Central memory CD8-positive, alpha-beta T cell (primary cell): ENCODE data around the gene OR1A2.
"Not testable (repeated sequence)": the region's sequence is repeated elsewhere in the genome, so short reads cannot be mapped to it uniquely, and the experiment has no call there.

Experiments
- ATAC-seq: fragments of 150-1000 bp; cut with Tn5 transposase; replicated peaks from 2 replicates; pipeline ENCODE4 v1.10.0; 2022; ENCODE audit warnings: mild to moderate bottlenecking, moderate FRiP score, moderate number of reproducible peaks; ENCODE audit not compliant: poor library complexity, severe bottlenecking; ENCODE audit errors: extremely low read depth
- DNase-seq, 2 donors: peaks; one replicate each; pipeline ENCODE4 v3.0.0; 2021; ENCODE audit warnings: low spot score in 2 of 2
- H3K27ac Mint-ChIP-seq: one replicate; pipeline ENCODE4 v1.8.0; 2022; ENCODE audit warnings: low read depth, mild to moderate bottlenecking, moderate library complexity, mixed read lengths
- H3K27me3 Mint-ChIP-seq: one replicate; pipeline ENCODE4 v1.8.0; 2022; ENCODE audit warnings: mixed read lengths
- H3K36me3 Mint-ChIP-seq: one replicate; pipeline ENCODE4 v1.8.0; 2022; ENCODE audit warnings: mild to moderate bottlenecking, moderate library complexity, mixed read lengths; ENCODE audit not compliant: insufficient read depth
- H3K4me1 Mint-ChIP-seq: one replicate; pipeline ENCODE4 v1.8.0; 2022; ENCODE audit warnings: mixed read lengths
- H3K4me3 Mint-ChIP-seq: one replicate; pipeline ENCODE4 v1.8.0; 2022; ENCODE audit warnings: mild to moderate bottlenecking, moderate library complexity, mixed read lengths
- H3K9me3 Mint-ChIP-seq: one replicate; pipeline ENCODE4 v1.8.0; 2022; ENCODE audit warnings: mixed read lengths

OR1A2 gene

GRCh38 chr17:3197219-3197618, at the start of gene OR1A2:
Gene OR1A2 (plus strand): TSS chr17:3197519. CDS start chr17:3197519, 0 bp downstream.
- no peaks in the 10 kb centered on the region for H3K36me3 Mint-ChIP-seq
- ATAC-seq: no peak
- H3K27me3 Mint-ChIP-seq: peaks cover 68% of the 10 kb centered on the region
- no peaks in the 10 kb centered on the region for H3K9me3 Mint-ChIP-seq
- no peak for DNase-seq
- no peak within 1 kb of the TSS for H3K27ac Mint-ChIP-seq
- H3K4me1 Mint-ChIP-seq: no peaks in the 10 kb centered on the region
- H3K4me3 Mint-ChIP-seq: no peak within 1 kb of the TSS

GRCh38 chr17:3157218-3157617, 40.1 kb upstream of the OR1A2 start:
- Mint-ChIP-seq H3K9me3 (no peaks in the 10 kb centered on the region), H3K4me1 (no peaks in the 10 kb centered on the region), H3K4me3 (no peak overlapping the region), H3K36me3 (no peaks in the 10 kb centered on the region), H3K27ac (no peak overlapping the region), H3K27me3 (peaks cover 69% of the 10 kb centered on the region)
- DNase-seq (no peak), ATAC-seq (no peak)

GRCh38 chr17:3167574-3167973, 29.7 kb upstream of the OR1A2 start:
- Mint-ChIP-seq H3K36me3 (no peaks in the 10 kb centered on the region), H3K27me3 (peaks cover 80% of the 10 kb centered on the region), H3K4me3 (no peak overlapping the region), H3K4me1 (no peaks in the 10 kb centered on the region), H3K27ac (no peak overlapping the region), H3K9me3 (no peaks in the 10 kb centered on the region)
- DNase-seq: no peak
- ATAC-seq: no peak

- Mint-ChIP-seq H3K9me3 (no peaks in the 10 kb centered on the region), H3K4me1 (no peaks in the 10 kb centered on the region), H3K36me3 (no peaks in the 10 kb centered on the region), H3K4me3 (no peak overlapping the region), H3K27me3 (peaks cover 34% of the 10 kb centered on the region), H3K27ac (no peak overlapping the region)
- no peak for ATAC-seq
- DNase-seq: no peak
Measured at GRCh38 chr17:3189961-3190360, 7.4 kb upstream of the OR1A2 start.

GRCh38 chr17:3207367-3207766, 10.0 kb downstream of the OR1A2 start, which contains the start of gene OR1A1:
Gene OR1A1 (plus strand): TSS chr17:3207667. CDS start chr17:3215621, 7,954 bp downstream.
- Mint-ChIP-seq H3K36me3 (peaks cover 2% of the 10 kb centered on the region), H3K4me1 (no peaks in the 10 kb centered on the region), H3K4me3 (no peak within 1 kb of the TSS), H3K27me3 (peaks cover 42% of the 10 kb centered on the region), H3K9me3 (no peaks in the 10 kb centered on the region), H3K27ac (no peak within 1 kb of the TSS)
- no peak for ATAC-seq
- no peak for DNase-seq

- H3K36me3 Mint-ChIP-seq: peaks cover 2% of the 10 kb centered on the region
- ATAC-seq (no peak), DNase-seq (no peak)
- H3K27me3 Mint-ChIP-seq: peaks cover 53% of the 10 kb centered on the region
- H3K4me3 Mint-ChIP-seq: no peak overlapping the region
- peaks cover 1% of the 10 kb centered on the region for H3K9me3 Mint-ChIP-seq
- no peaks in the 10 kb centered on the region for H3K4me1 Mint-ChIP-seq
- H3K27ac Mint-ChIP-seq: no peak overlapping the region
Measured at GRCh38 chr17:3208484-3208883, 11.2 kb downstream of the OR1A2 start.

- Mint-ChIP-seq H3K27ac (no peak overlapping the region), H3K9me3 (peaks cover 8% of the 10 kb centered on the region), H3K4me3 (no peak overlapping the region), H3K36me3 (no peaks in the 10 kb centered on the region), H3K4me1 (no peaks in the 10 kb centered on the region), H3K27me3 (peaks cover 59% of the 10 kb centered on the region)
- ATAC-seq (no peak), DNase-seq (no peak)
Measured at GRCh38 chr17:3213001-3213400, 15.7 kb downstream of the OR1A2 start.

- Mint-ChIP-seq H3K27me3 (peaks cover 64% of the 10 kb centered on the region), H3K4me3 (no peak overlapping the region)
- ATAC-seq: no peak
Measured at GRCh38 chr17:3213587-3213986, 16.3 kb downstream of the OR1A2 start.

GRCh38 chr17:3219978-3220377, 22.7 kb downstream of the OR1A2 start:
- H3K36me3 Mint-ChIP-seq, ATAC-seq: not testable (repeated sequence)
- peaks cover 11% of the 10 kb centered on the region for H3K4me1 Mint-ChIP-seq

More at GRCh38 chr17:3213587-3213986, 16.3 kb downstream of the OR1A2 start:
- H3K27ac Mint-ChIP-seq: no peak overlapping the region
- DNase-seq: no peak
- H3K9me3 Mint-ChIP-seq: peaks cover 13% of the 10 kb centered on the region
- H3K4me1 Mint-ChIP-seq: no peaks in the 10 kb centered on the region
- no peaks in the 10 kb centered on the region for H3K36me3 Mint-ChIP-seq

GRCh38 chr17:3221850-3222249, 24.5 kb downstream of the OR1A2 start:
- H3K9me3 Mint-ChIP-seq: peaks cover 7% of the 10 kb centered on the region
- DNase-seq: no peak
- no peak overlapping the region for H3K4me3 Mint-ChIP-seq
- no peak for ATAC-seq
- peaks cover 52% of the 10 kb centered on the region for H3K27me3 Mint-ChIP-seq
- H3K36me3 Mint-ChIP-seq: peaks cover 3% of the 10 kb centered on the region
- no peak overlapping the region for H3K27ac Mint-ChIP-seq
- H3K4me1 Mint-ChIP-seq: peaks cover 11% of the 10 kb centered on the region

More at GRCh38 chr17:3219978-3220377, 22.7 kb downstream of the OR1A2 start:
- DNase-seq, H3K27ac Mint-ChIP-seq, H3K4me3 Mint-ChIP-seq, H3K9me3 Mint-ChIP-seq: not testable (repeated sequence)
- peaks cover 48% of the 10 kb centered on the region for H3K27me3 Mint-ChIP-seq

- no peak for DNase-seq
- H3K4me1 Mint-ChIP-seq: peaks cover 11% of the 10 kb centered on the region
- H3K4me3 Mint-ChIP-seq: no peak overlapping the region
- no peak for ATAC-seq
- no peak overlapping the region for H3K27ac Mint-ChIP-seq
- peaks cover 7% of the 10 kb centered on the region for H3K9me3 Mint-ChIP-seq
- H3K27me3 Mint-ChIP-seq: peaks cover 52% of the 10 kb centered on the region
- peaks cover 3% of the 10 kb centered on the region for H3K36me3 Mint-ChIP-seq
Measured at GRCh38 chr17:3222505-3222904, 25.2 kb downstream of the OR1A2 start.

GRCh38 chr17:3224721-3225352, 27.5 kb downstream of the OR1A2 start:
- ATAC-seq, DNase-seq, H3K27ac Mint-ChIP-seq, H3K36me3 Mint-ChIP-seq, H3K9me3 Mint-ChIP-seq, H3K4me3 Mint-ChIP-seq: not testable (repeated sequence)
- peaks cover 11% of the 10 kb centered on the region for H3K4me1 Mint-ChIP-seq
- H3K27me3 Mint-ChIP-seq: peaks cover 44% of the 10 kb centered on the region

GRCh38 chr17:3232300-3232699, 35.0 kb downstream of the OR1A2 start:
- peaks cover 12% of the 10 kb centered on the region for H3K27me3 Mint-ChIP-seq
- not testable (repeated sequence) for H3K4me3 Mint-ChIP-seq, ATAC-seq, H3K9me3 Mint-ChIP-seq, H3K27ac Mint-ChIP-seq, DNase-seq, H3K4me1 Mint-ChIP-seq, H3K36me3 Mint-ChIP-seq
